Stimulated activated CD4-positive, alpha-beta T cell treated with anti-CD3 and anti-CD28 coated beads, Interleukin-15, amount 100 ng/mL, for 1 hour (primary cell): ENCODE data around the gene CCL4.

ENCODE experiments used
- DNase-seq, 2 donors: peaks; one replicate each; pipeline ENCODE4 v3.0.0-alpha.2; 2020; ENCODE audit warnings: low read depth in 1 of 2, low spot score in 1 of 2

The CCL4 gene

GRCh38 chr17:36142806-36143205 is 39.2 kb downstream of the CCL4 start:
- no peak for DNase-seq

GRCh38 chr17:36144014-36144413 is 40.4 kb downstream of the CCL4 start:
- DNase-seq: no peak

- no peak for DNase-seq
These were observed 41.5 kb downstream of the CCL4 start for GRCh38 chr17:36144981-36145729.

- DNase-seq: no peak
These were observed 44.0 kb downstream of the CCL4 start for GRCh38 chr17:36147601-36148000.

- peak; percentile 32 to 36 for DNase-seq
These were observed 45.1 kb downstream of the CCL4 start for GRCh38 chr17:36148559-36149295.

- no peak for DNase-seq
These were observed 45.7 kb downstream of the CCL4 start for GRCh38 chr17:36149296-36149820.

GRCh38 chr17:36151891-36152638 is 48.4 kb downstream of the CCL4 start:
- DNase-seq: no peak

- no peak for DNase-seq
These were observed 49.1 kb downstream of the CCL4 start for GRCh38 chr17:36152639-36153120.

- DNase-seq: no peak
These were observed 50.4 kb downstream of the CCL4 start for GRCh38 chr17:36153895-36154610.
